ENCODE data around the gene S100A3.
"Not testable (repeated sequence)": the region's sequence is repeated elsewhere in the genome, so short reads cannot be mapped to it uniquely, and the experiment has no call there.

The S100A3 gene

GRCh38 chr1:153568367-153569099 is 19.5 kb upstream of the S100A3 start:
- FAIRE-seq, result no peak

- no peak for FAIRE-seq
These were observed 18.7 kb upstream of the S100A3 start for GRCh38 chr1:153567621-153568366.

- no peak for FAIRE-seq
These were observed 17.6 kb upstream of the S100A3 start for GRCh38 chr1:153566414-153567371.

GRCh38 chr1:153565529-153566374 is 16.7 kb upstream of the S100A3 start, which contains the start of gene S100A2:
Gene S100A2, minus strand, starts transcription at chr1:153565844. Its CDS starts 1,967 bp downstream, at chr1:153563877.
- FAIRE-seq, result no peak

- no peak for FAIRE-seq
These were observed 14.9 kb upstream of the S100A3 start for GRCh38 chr1:153563991-153564390.

GRCh38 chr1:153563483-153563901 is 14.4 kb upstream of the S100A3 start:
- no peak for FAIRE-seq

GRCh38 chr1:153562021-153562420 is 13.0 kb upstream of the S100A3 start:
- FAIRE-seq, result not testable (repeated sequence)

GRCh38 chr1:153561466-153561985 is 12.5 kb upstream of the S100A3 start:
- no peak for FAIRE-seq

GRCh38 chr1:153560771-153561465 is 11.9 kb upstream of the S100A3 start:
- FAIRE-seq, result no peak

GRCh38 chr1:153560241-153560640 is 11.2 kb upstream of the S100A3 start:
- no peak for FAIRE-seq

GRCh38 chr1:153557877-153558276 is 8.8 kb upstream of the S100A3 start:
- FAIRE-seq, result no peak

GRCh38 chr1:153556348-153556747 is 7.3 kb upstream of the S100A3 start:
- no peak for FAIRE-seq

- FAIRE-seq, result no peak
These were observed 4.9 kb upstream of the S100A3 start for GRCh38 chr1:153553830-153554541.

- FAIRE-seq, result no peak
These were observed 4.0 kb upstream of the S100A3 start for GRCh38 chr1:153553096-153553495.

- no peak for FAIRE-seq
These were observed 3.3 kb upstream of the S100A3 start for GRCh38 chr1:153552335-153552734.

GRCh38 chr1:153550827-153551500 is 1.9 kb upstream of the S100A3 start:
- FAIRE-seq, result no peak

- no peak for FAIRE-seq
These were observed 1.3 kb upstream of the S100A3 start for GRCh38 chr1:153550398-153550758.

- no peak for FAIRE-seq
These were observed 811 bp upstream of the S100A3 start for GRCh38 chr1:153549741-153550397.
